GM08714 (cell line): ENCODE data around the gene NUMB.
"Not testable (repeated sequence)": the region's sequence is repeated elsewhere in the genome, so short reads cannot be mapped to it uniquely, and the experiment has no call there.

Source experiments
- H3K4me3 ChIP-seq: fragments of 200-500 bp; sonication (Bioruptor generic); 2 replicates; pipeline ENCODE4 v1.5.1; 2014; ENCODE audit warnings: mild to moderate bottlenecking, low read length, inconsistent platforms
- ZNF274 ChIP-seq: IDR thresholded peaks from 2 replicates; pipeline ENCODE4 v1.6.1; 2012; ENCODE audit warnings: mild to moderate bottlenecking, low read depth, low read length

NUMB gene

DNA sequence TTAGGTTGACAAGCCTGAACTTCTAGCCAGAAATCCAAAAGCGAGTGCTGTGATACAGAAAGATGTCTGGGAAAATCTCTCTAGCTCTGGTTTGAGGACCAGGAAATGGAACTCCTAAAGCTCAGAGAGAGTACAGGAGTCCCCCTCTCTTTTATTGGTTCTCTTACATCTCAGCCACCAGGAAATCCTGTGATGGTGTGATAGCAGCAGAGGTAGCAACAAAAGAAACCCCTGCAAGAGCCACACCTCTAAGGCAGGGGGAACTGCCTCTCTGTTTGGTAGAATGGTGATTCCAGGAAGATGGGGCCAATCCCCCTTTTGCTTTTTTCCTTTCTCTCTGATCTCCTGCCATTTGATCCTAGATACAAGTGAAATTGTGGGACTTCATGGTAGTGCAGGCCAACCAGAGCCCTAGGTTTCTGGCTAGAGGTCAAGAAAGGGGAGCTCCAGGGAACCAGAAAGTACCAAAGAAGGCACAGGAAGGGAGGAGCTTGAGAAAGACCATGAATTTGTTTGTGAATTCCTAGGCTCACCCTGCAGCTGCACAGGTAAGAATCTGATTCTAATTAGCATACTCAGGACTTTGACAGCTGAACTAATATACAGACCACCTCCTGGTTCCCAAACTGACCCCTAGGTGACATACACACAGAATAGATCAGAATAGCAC lies 132.6 kb downstream of the NUMB start:
- no peak overlapping the region for H3K4me3 ChIP-seq
- no peak for TF ChIP-seq ZNF274

DNA sequence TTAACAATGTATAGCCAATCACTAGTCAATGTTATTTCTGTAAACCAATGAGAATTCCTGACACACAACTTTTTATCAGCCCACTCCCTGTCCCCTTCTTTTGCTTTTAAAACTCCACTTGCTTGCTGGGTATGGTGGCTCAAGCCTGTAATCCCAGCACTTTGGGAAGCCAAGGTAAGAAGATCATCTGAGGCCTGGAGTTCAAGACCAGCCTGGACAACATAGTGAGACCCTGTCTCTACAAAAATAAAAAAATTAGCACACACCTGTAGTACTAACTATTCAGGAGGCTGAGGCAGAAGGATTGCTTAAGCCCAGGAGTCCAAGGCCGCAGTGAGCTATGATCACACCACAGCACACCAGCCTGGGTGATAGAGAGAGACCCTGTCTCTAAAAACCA lies 133.3 kb downstream of the NUMB start:
- no peak for TF ChIP-seq ZNF274
- H3K4me3 ChIP-seq = no peak overlapping the region

- no peak overlapping the region for H3K4me3 ChIP-seq
Measured at GRCh38 chr14:73324533-73324932, 133.8 kb downstream of the NUMB start.

DNA sequence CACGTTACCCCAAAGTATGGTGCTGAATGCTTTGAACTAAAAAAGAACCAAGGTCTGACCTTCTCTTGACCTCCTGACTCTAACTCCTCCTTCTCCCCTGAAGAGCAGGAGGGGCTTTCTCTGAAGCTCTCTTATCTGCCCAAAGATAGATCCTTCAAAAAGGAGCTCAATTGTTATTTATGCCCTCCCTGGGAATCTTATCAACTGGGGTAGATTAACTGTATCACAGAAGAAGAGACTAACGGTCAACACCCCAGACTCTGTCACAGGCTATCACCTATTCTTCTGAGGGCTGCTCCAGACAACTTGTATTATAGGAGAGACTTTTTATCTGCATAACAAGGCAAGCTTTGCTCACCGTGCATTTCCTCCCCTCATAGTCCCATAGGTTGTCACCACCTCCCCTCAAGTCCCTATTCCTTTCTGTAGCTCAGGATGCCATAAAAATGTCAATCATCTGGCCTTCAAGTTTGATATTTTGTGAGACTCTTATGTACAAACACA lies 134.4 kb downstream of the NUMB start:
- TF ChIP-seq ZNF274 = no peak
- H3K4me3 ChIP-seq = no peak overlapping the region

More at GRCh38 chr14:73324533-73324932, 133.8 kb downstream of the NUMB start:
- no peak for TF ChIP-seq ZNF274

- TF ChIP-seq ZNF274 = no peak
- H3K4me3 ChIP-seq = no peak overlapping the region
Measured at GRCh38 chr14:73313151-73313550, 145.2 kb downstream of the NUMB start.

DNA sequence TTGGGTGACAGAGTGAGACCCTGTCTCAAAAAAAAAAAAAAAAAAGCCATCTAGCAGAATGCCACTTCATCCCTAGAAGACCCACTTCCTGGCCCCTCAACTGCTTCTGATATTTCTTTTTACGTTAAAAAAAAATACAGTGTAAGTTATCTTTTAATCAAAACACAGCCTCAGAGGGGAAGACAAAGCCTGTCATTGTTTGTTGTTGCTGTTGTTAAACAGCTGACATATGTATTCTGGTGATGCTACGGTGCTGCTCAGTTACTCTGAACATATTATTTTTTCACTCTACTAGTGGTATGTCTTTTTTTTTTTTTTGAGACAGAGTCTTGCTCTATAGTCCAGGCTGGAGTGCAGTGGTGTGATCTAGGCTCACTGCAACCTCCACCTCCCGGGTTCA lies 145.7 kb downstream of the NUMB start:
- no peak overlapping the region for H3K4me3 ChIP-seq
- no peak for TF ChIP-seq ZNF274

GRCh38 chr14:73311708-73312030 lies 146.7 kb downstream of the NUMB start:
- H3K4me3 ChIP-seq = no peak overlapping the region
- no peak for TF ChIP-seq ZNF274

DNA sequence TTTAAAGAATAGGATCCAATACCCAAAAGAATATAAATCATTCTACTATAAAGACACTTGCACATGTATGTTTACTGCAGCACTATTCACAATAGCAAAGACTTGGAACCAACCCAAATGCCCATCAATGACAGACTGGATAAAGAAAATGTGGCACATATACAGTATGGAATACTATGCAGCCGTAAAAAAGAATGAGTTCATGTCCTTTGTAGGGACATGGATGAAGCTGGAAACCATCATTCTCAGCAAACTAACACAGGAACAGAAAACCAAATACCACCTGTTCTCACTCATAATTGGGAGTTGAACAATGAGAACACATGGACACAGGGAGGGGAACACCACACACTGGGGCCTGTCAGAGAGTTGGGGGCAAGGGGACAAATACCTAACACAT lies 149.1 kb downstream of the NUMB start:
- not testable (repeated sequence) for H3K4me3 ChIP-seq

GRCh38 chr14:73307261-73307660 lies 151.1 kb downstream of the NUMB start:
- TF ChIP-seq ZNF274 = no peak
- H3K4me3 ChIP-seq = no peak overlapping the region

DNA sequence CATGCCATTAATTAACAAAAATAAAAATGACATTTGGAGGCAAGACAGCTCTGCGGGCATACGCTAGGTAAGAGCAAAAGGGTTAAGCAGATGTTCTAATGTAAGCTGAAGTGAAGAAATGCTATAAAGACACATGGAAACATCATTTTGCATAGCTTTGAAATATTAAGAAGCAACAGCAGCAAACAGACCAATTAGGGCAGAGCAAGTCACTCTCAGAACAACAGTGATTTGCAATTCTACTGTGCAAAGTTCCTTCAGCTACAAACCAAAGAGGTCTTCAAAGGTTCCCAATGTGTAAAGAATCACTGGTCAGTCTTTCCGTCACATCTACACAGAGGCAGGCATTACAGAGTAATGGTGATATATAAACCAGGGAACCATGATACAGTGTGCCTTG lies 152.8 kb downstream of the NUMB start:
- no peak overlapping the region for H3K4me3 ChIP-seq
- TF ChIP-seq ZNF274 = no peak

DNA sequence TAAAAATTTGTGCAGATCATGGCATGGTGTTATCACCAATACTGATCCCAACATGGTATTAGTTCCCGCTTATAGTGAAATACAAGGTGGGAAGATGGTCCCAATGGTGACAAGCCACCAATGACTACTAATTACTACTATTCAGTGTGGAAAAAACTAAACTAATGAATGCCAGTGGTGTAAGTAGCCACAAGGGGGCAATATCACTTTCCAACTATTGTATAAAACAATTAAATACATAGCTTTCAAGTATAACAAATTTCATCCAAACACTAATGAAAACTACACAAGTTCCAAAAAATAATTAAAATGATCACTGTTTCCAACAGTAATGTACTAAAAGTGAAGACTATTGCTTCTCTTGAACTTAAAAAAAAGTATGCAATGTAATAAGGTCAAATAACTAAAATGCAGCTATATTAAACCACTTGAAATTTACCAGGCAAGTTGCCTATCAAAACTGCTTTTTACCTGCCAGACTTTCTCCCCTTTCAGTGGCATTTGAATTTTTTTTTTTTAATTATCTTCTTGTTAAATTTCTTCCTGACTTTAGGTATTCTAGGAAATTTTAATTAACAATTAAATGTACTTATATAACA lies 163.0 kb downstream of the NUMB start:
- no peak for TF ChIP-seq ZNF274
- no peak overlapping the region for H3K4me3 ChIP-seq

DNA sequence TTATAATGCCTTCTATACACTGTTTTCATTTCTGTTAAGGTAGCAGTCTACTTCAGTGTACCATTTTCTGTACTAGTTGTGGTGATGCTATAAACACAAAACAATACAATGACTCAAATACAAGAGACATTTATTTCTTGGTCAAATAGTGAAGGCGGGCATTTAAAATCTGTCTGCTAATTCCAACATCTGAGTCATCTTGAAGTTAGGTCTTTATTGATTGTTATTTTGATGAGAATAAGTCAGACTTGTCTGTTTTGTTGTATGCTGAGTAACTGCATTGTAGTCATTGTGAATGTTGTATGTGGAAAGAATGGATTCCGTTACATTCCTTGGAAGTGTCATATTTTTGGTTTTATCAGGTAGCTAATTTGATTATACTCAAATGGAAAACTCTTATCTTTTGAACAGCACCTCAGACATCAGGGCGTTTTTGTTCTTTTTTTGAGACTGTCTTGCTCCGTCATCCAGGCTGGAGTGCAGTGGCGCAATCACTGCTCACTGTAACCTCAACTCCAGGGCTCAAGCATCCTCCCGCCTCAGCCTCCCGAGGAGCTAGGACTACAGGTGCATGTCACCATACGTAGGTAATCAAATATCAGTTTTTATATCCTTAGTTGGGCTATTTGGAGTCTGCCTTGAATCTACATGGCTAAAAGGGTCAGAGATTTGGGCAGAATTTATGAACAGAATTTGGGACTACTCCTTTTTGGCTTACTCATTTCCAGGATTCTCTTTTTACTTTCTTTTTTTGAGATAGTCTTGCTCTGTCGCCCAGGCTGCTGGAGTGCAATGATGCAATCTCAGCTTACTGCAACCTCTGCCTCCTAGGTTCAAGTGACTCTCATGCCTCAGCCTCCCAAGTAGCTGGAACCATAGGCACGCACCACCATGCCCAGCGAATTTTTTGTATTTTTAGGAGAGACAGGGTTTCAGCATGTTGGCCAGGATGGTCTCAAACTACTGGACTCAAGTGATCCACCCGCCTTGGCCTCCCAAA lies 164.3 kb downstream of the NUMB start:
- H3K4me3 ChIP-seq = no peak overlapping the region
- no peak for TF ChIP-seq ZNF274

DNA sequence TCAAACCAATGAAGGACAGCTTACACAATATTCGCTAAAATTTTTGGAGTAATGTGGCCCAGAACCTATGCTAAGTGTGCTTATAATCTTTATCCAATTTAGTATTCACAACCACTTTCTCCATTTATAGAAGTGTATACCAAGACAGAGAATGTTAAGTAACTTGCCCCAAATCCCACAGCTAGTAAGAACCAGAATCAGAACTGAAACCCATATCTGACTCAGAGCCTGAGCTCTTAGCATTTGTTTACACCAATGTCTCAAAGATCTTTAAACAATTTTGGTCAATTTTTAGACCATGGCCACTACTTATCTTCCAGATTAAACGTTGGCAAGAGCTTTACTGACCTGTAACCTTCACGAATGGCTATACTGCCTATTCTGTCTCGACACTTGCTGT lies 168.1 kb downstream of the NUMB start:
- no peak for TF ChIP-seq ZNF274
- H3K4me3 ChIP-seq = no peak overlapping the region

DNA sequence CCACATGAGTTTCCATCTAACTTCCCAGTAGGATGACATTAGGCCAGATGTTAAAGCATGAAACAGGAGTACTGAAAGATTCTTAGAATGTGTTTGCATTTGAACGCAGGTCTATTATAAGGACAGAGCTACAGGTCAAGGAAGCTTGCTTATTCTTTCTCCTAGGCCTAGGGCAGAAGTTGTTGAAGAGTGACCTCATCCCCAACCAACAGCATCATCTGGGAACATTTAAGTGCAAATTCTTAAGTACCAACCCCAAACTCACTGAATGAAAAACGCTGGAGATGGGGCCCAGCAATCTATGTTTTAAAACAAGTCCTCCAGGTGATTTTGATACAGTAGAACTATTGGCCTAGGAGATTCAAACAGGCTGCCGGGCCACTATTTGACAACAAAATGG lies 168.6 kb downstream of the NUMB start:
- no peak for TF ChIP-seq ZNF274
- no peak overlapping the region for H3K4me3 ChIP-seq

DNA sequence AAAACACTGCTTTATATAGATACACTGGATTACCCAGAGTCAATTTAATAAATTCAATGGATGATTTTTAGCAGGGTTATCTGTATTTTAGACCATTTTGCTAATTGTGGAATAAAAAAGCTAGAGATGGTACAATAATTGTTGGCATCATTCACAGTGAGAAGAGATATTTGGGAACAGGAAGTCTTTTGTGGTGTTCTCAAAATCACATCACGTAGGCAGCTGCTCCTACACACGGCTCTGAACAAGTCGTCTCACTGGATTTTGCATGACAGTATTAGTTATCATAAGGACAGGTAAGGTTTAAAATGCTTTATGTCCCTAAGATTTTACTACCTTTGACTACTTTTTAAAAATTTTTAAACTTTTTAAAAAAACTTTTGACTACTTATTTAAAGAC lies 169.0 kb downstream of the NUMB start:
- no peak for TF ChIP-seq ZNF274
- H3K4me3 ChIP-seq = no peak overlapping the region
